ENCODE results near the gene STARD13.
"Not testable (repeated sequence)": the region's sequence is repeated elsewhere in the genome, so short reads cannot be mapped to it uniquely, and the experiment has no call there.

STARD13 gene

DNA sequence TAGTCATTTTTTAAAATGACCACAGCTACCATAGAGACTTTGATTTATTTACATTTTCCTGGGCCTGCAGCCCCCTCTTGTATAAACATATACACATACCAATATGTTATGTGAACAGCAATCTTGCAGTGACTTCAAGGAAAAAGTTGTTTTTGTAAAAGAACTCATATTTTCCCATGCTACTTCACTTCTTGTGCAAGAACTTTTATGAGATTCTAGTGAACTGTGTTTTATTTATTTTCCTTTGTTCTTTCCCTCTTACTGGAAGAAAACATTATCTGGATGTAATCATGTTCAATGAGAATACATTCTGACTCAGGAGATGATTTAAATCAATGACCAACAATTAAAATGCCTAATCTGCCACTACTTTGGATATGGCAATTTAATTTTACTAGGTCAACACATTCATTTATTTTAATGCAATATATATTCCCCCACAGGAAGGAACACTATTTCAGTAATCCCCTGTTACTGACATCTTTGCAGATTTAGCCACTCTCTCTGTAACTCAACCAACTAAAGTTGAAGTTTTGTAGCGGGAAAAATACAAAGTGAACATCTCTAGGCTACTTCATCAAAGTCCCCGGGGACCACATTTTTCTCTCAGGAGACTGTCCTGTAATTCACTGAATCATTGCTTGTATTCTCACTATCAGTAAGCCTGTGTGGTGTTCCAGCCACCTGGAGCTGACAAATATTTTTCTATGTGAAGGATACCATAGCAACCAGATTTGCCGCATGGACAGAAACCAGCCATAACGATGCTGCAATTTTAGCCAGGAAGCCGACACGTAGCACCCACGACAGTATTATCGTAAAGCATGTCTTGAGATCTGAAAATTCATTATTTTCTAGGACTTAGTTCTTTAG lies 90.5 kb downstream of the STARD13 start:
- no peak for DNase-seq

DNA sequence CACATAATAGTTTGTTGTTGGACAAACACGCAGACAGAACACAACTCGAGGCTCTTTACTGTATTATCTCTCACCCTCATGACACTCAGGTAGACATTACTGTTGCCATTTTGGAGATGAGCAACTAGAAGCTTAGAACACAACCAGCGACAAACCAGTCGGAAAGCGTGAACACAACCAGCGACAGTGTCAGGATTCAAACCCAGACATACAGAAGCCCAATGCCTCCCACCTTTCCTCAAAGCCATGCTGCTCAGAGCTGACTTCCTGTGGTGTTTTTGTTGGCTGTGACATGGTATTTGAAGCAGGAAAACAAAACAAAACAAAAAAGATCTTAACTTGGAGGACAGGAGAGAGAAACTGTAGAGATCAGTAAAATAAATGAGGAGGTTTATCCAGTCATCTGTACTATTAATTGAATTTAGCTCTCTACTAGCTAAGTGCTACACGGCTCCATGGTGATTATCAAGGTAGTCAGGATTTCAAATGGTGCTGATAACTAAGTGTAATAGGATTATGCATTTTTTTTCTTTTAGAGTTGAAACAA lies 92.1 kb downstream of the STARD13 start:
- DNase-seq, result no peak

DNA sequence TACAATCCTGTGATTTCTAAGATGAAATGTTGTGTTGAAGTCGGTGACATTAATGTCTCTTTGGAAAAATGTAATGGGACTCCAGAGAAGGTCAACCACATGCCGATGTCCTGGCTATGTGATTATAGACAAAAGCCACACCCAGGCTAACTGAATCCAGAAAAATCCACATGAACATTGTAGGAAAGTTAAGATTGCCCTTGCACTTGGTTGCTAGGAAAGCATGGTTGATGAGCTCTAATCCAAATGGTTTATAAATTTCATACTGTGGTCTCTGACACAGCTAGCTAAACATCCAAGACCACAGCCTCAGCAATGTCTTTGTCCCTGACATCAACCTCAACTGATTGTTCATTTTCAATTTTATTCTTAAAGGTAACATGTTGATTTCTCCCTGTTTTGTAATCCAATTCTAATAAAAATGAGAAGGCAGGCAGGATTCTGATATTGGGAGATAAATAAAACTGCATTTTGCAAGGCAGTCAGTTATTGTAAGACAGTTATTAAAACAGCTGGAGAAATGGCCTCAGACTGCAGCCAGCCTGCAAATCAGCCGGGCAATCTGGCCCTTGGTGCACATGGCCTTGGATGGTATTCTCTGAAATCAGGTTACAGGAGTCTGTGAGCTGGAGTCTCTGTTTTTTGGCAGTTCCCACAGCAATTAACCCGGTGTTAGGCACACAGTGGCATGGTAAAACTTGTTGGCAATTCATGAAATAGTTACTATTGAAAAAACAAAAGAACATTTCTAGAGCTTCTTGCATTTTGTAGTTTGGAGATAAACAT lies 93.9 kb downstream of the STARD13 start:
- DNase-seq, result no peak

DNA sequence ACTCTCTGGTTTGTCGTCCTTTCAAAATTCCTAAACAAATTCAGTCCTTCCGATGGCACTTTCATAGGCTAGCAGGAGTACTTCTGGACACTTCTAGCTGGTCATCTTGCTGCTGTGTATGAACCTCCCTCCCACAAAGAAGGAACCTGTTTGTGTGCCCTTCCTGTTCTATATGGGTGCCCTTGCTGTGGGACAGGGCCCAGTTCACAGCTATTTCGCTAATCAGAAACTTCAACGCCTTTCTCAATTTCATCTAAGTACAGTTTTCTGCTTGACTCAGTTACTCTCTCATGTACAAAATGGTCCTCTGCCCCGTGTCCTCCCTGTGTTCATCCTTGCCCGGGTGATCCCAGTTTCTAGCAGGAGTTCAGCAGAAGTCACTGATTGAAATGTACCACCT lies 96.1 kb downstream of the STARD13 start:
- no peak for DNase-seq

GRCh38 chr13:33188093-33188882 lies 97.3 kb downstream of the STARD13 start:
- no peak for DNase-seq

DNA sequence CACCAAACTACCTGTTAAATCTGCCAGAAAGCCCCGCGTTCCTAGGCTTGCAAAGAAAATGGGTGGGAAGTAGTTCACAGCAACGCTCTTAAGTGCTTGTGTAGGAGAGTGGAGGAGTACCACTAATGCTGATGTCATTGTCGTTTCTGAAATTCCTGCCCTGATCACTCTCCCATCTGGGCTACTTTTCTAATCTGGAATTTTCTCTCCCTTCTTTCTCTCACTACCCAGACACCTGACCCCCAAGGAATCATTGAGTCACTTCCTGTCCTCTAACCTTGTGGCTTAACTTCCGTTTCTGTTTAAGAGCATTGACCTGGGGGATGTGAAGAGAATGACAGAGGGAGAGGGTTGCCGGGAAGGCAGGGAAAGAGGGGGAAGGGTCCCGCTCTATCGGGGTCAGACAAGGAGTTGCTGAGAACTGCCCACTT lies 98.7 kb downstream of the STARD13 start:
- peak; percentile 33 for DNase-seq

DNA sequence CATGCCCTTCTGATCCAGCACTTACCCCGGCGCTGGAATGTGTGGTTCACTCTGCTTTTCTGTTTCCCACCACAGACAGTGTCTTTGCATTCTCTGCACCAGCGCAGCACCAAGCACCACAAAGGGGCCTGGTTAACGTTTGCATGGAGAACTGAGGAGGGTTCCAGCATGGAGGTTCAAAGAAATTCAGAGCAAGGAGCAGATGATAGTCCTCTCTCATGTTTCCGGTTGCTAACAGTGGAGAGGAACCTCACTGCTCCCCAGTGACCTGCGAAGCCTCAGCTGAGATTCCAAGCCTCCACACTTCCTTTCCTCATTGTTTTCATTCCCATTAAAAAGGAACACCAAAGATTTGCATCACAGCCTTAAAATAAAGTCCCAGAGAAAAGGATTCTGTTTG lies 99.7 kb downstream of the STARD13 start:
- no peak for DNase-seq

DNA sequence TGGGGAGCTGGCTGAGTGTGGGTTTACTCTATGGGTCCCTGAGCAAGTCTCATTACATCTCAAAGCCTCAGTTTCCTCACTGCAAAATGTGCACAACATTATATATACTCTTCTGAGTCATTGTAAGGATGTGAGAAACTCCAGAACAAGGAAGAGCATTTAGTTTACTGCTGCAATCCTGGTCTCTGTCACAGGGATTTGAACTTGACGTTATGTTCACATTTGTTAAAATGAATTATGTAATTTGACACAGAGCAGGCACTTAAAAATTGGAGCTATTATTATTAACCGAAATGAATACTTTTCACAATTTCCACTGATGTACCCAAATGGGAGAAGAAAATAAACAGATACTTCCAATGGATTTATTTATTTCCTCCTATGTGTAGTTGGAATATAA lies 101.0 kb downstream of the STARD13 start:
- no peak for DNase-seq

DNA sequence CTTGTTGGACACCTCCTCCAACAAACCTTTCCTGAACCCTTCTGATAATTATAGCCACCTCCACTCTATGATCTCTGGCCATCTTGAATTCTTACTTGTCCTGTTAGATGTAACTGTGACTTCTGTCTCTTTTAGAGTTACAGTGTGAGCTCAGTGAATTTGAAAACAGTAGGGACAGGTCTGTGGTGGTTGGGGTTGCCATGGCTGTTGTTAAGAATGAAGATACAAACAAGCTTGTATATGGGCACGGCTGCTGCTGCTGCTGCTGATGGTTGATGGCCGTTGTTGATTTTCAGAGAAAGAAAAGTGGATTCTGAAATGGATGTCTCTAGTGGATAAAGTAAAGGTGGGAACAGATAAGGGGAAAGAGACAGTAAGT lies 101.5 kb downstream of the STARD13 start:
- DNase-seq, result no peak

DNA sequence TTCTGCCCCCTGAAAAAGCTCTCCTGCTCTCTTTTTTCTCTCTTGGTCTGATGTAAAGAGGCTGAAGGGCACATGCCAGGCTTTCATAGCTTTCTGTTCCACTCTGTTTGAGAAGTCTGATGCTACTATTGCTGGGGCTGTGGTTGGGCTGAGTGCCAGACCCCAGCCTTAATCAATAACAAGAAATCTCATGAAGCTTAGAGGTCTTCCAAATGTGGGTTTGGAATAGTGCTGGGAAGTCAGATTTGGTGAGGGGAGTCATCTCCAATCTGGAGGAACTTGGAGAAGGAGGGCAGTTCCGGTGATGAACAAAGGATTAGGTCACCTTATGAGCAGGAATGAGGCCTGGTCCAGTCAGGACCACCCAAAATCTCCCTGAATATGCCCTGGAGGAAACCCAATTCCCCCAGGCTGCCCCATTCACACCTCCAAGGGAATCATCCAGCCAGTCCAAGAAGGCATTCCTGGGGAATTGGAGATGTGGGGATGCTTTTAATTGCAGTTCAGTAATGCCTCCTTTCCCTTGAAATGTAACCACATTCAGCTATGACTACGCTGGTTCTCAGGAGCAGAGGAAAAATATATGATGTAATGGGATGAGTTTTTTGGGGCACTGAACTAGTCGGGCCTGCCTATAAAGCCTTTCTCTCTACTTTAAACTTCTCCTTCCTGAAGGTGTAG lies 102.0 kb downstream of the STARD13 start:
- DNase-seq, result no peak

DNA sequence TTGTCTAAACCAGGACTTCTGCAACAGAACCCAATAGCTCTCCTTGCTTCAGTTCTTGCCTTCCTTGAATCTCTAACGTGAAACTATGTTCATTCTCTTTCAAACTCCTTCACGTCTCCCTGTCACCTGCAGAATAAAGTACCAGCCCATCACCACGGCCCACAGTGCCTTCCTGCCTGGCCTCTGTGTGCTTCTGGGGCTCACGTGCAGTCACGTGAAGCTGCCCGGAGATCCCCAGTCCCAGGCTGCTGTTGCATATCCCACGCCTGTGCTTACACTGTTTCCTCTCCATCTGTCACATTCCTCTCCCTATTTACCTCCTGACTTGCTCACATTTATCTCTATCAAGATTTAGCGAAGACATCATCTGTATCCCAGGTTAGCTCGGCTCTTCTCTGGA lies 102.8 kb downstream of the STARD13 start:
- no peak for DNase-seq

DNA sequence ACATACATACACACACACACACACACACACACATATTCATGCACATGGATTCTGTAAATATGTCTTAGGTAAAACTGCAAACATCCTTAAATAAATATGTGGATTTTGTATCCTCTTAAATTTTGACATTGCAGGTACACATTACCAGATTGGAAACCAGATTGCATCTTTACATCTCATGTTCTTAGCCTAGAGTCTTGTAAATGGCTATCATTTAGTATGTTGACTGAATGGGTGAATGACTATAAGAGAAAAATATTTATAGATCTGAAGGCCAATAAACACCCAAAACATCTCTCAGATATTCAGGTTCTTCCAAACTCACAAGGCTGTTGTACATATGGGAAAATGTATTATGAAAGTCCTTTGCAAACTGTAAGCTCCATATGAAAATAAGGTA lies 104.3 kb downstream of the STARD13 start:
- DNase-seq, result no peak

GRCh38 chr13:33180122-33180804 lies 105.3 kb downstream of the STARD13 start:
- no peak for DNase-seq

GRCh38 chr13:33179463-33179862 lies 106.1 kb downstream of the STARD13 start:
- DNase-seq, result no peak

DNA sequence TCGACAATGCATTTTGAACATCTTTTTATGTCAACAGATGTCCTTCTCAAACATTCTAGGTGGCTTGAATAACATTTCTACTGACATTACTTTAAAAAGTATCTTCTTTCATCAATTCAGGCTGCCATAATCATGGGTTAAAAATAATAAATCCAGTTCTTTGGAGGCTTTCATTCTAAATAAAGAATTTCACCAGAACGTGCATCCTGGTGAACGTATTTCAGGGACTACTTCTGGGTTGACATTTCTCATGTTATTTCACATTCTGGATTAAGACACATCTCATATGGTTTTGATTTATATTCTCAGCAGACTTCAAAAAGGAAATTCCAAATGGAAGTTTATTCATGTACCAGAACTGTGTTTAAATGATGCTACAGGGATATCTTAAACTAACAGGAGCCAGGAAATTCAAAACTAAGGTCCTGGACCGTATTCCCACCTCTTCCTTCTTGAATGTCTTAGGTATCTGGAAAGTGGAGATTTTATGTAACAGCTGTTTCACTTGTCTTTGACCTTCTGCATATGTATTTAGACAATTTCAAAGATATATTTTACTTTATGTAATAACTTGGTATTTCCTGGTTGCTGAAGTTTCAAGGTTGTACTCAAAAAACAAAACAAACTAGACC lies 107.2 kb downstream of the STARD13 start:
- no peak for DNase-seq

DNA sequence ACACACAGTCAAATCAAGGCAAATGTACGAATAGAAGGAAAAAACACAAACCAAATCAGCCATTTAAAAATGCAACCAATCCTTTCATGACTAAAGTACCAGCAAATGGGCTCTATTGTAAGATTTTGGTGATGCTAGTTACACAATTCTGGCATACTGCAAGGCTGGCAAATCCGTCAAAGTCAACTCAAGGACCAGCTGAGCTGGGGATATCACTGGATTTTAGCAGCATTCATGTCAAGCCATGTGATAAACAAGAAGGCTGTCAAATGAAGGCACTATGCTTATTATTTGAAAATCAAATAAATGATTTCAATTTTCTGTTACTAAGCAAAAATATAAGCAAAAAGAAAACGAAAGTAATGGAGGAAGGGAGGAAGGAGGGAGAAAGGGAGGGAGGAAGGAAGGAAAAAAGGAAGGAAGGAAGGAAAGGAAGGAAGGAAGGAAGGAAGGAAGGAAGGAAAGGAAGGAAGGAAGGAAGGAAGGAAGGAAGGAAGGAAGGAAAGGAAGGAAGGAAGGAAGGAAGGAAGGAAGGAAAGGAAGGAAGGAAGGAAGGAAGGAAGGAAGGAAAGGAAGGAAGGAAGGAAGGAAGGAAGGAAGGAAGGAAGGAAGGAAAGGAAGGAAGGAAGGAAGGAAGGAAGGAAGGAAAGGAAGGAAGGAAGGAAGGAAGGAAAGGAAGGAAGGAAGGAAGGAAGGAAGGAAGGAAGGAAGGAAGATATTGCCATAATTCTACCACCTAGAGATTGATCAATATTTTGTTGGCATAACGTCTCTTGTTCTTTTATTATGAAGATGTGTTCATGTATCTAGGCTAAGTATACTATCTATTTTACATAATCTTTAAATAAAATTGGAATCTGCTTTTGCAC lies 108.0 kb downstream of the STARD13 start:
- not testable (repeated sequence) for DNase-seq

- no peak for DNase-seq
Observed at GRCh38 chr13:33176526-33176925, 109.0 kb downstream of the STARD13 start.

DNA sequence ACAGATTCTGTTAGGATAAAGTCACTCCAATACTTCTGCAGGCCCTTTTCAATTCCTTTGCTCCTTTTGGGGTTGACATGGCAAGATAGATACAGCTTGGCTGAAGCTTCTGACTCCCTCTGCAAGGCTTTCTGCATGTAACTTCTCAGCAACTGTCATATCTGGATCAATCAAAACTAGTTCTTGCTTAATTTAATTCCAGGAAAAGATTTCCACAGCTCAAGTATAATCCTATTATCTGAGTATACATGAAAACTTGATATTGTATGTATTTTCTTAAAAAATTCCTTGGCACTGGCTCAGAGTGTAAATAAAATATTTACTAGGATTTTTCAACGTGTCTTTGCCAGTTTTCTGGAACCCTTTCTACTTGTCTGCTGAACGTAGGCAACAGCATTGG lies 109.6 kb downstream of the STARD13 start:
- DNase-seq, result no peak

GRCh38 chr13:33174931-33175330 lies 110.6 kb downstream of the STARD13 start:
- DNase-seq, result no peak

DNA sequence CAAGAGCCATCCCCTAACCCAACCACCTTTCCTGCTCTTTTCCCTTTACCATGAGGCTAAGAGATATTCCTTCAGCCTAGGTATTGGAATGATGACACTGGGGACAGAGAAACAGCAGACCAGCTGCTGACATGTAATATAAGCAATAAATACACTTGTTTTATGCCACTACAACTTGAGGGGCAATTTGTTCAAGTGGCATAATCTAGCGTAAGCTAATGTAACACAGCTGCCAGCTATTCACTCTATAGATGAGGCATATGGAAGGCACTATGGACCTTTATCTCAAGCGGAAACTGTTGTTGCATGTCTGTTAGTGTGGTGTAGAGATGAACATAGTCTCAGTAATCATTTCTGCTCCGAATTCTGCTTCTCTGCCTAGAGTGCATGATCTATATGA lies 111.1 kb downstream of the STARD13 start:
- no peak for DNase-seq

All from DMS79 (cell line).